HepG2 (cell line): ENCODE data around the gene PNKP. TPM values are rescaled to one million over a fixed set of nuclear protein-coding genes. Genes with fewer than 3 reads are reported as not detected.

Experiments used
- ATAC-seq: fragments of 200-7000 bp; cut with Tn5 transposase; 3 replicates; pipeline ENCODE4 v1.9.1; 2020; ENCODE audit warnings: mild to moderate bottlenecking, moderate library complexity
- BruUV-seq: library from RNA; stranded (reverse); fragments of 400-500 nt; replicated peaks from 2 replicates; lab custom pipeline; 2021; lab: Mats Ljungman, UMichigan
- CTCF ChIA-PET: fragments of 300-600 bp; formaldehyde crosslinking; extraction: SDS; loops from one replicate; lab custom pipeline; 2021; ENCODE audit warnings: low total read pairs, inconsistent platforms, low intra/inter-chr PET ratio; lab: Yijun Ruan, JAX
- POLR2A ChIA-PET: fragments of 350-600 bp; sonication (Branson Sonifier 250); formaldehyde crosslinking; loops from one replicate; lab custom pipeline; 2020; ENCODE audit warnings: antibody characterized with exemption, inconsistent platforms; lab: Yijun Ruan, JAX
- DNase-seq: peaks from one replicate; pipeline ENCODE4 v3.0.0-alpha.2; 2015; ENCODE audit warnings: low spot score
- FAIRE-seq: peaks from 3 replicates; lab custom pipeline; 2011; peaks lifted over from hg19 to GRCh38; lab: Jason Lieb, UNC
- H2AFZ ChIP-seq: one replicate; pipeline ENCODE4 v1.6.1; 2011; ENCODE audit warnings: low read length, inconsistent platforms
- H3K27ac ChIP-seq: fragments of 300-600 bp; 3 replicates; pipeline ENCODE4 v1.8.0; 2011; ENCODE audit warnings: mixed run types, mild to moderate bottlenecking, mixed read lengths, low read length, inconsistent platforms; ENCODE audit not compliant: insufficient read depth; ENCODE audit errors: extremely low read length
- H3K27me3 ChIP-seq, 2 experiments: fragments of 200-600 bp in 1 of 2; 2 replicates in 1 of 2; 3 replicates in 1 of 2; pipeline versions ENCODE4 v1.6.0 to v1.8.0; 2011; ENCODE audit warnings: low read length in 2 of 2, mild to moderate bottlenecking in 2 of 2, moderate library complexity in 2 of 2, inconsistent platforms in 1 of 2; ENCODE audit not compliant: insufficient read depth in 2 of 2, control insufficient read depth in 1 of 2
- H3K36me3 ChIP-seq, 2 experiments: fragments of 200-600 bp in 1 of 2; replicated peaks in 1 of 2; 2 replicates in 1 of 2; 3 replicates in 1 of 2; pipeline versions ENCODE4 v1.5.1 to v1.8.0; 2011; ENCODE audit warnings: low read length in 2 of 2, inconsistent platforms in 1 of 2; ENCODE audit not compliant: insufficient read depth in 2 of 2, control insufficient read depth in 1 of 2
- H3K4me1 ChIP-seq: 2 replicates; pipeline ENCODE4 v1.5.1; 2012; ENCODE audit warnings: low read length, inconsistent platforms; ENCODE audit not compliant: insufficient read depth
- H3K4me2 ChIP-seq: 2 replicates; pipeline ENCODE4 v1.6.0; 2011; ENCODE audit warnings: low read depth, low read length, inconsistent platforms
- H3K4me3 ChIP-seq, 3 experiments: fragments of 200-600 bp in 1 of 3; sonication (generic), shearing (Covaris generic) in 1 of 3; replicated peaks in 1 of 3; 2 replicates each; pipeline ENCODE4 v1.5.1; 2011 to 2016; ENCODE audit warnings: low read length in 3 of 3, inconsistent platforms in 2 of 3, low read depth in 2 of 3, mild to moderate bottlenecking in 2 of 3, control low read depth in 1 of 3, mixed read lengths in 1 of 3; ENCODE audit not compliant: insufficient read depth in 1 of 3
- H3K79me2 ChIP-seq: one replicate; pipeline ENCODE4 v1.6.1; 2011; ENCODE audit warnings: low read length, inconsistent platforms; ENCODE audit not compliant: insufficient read depth
- H3K9ac ChIP-seq: 2 replicates; pipeline ENCODE4 v1.6.0; 2011; ENCODE audit warnings: mild to moderate bottlenecking, low read depth, low read length, inconsistent platforms; ENCODE audit not compliant: insufficient read depth
- H3K9me3 ChIP-seq: 2 replicates; pipeline ENCODE4 v1.5.1; 2012; ENCODE audit warnings: mild to moderate bottlenecking, low read length
- H4K20me1 ChIP-seq: 2 replicates; pipeline ENCODE4 v1.6.0; 2011; ENCODE audit warnings: inconsistent platforms, mild to moderate bottlenecking, low read length, moderate library complexity; ENCODE audit not compliant: insufficient read depth
- ETV5 ChIP-seq: IDR thresholded peaks from 2 replicates; pipeline ENCODE4 v1.6.1; 2018; ENCODE audit warnings: missing biosample characterization, missing genetic modification reagents, inconsistent platforms, borderline replicate concordance
- MIER3 ChIP-seq: IDR thresholded peaks from 2 replicates; pipeline ENCODE4 v1.6.1; 2016; ENCODE audit warnings: missing compliant biosample characterization, borderline replicate concordance
- NFATC3 ChIP-seq: sonication (generic); formaldehyde crosslinking; IDR thresholded peaks from 2 replicates; pipeline ENCODE4 v1.5.1; 2020; ENCODE audit warnings: mild to moderate bottlenecking, missing genetic modification reagents
- NFYB ChIP-seq: sonication (generic); formaldehyde crosslinking; IDR thresholded peaks from 2 replicates; pipeline ENCODE4 v1.4.0; 2020; ENCODE audit warnings: missing genetic modification reagents
- TEAD2 ChIP-seq: sonication (generic); formaldehyde crosslinking; IDR thresholded peaks from 2 replicates; pipeline ENCODE4 v1.9.0; 2021; ENCODE audit warnings: missing genetic modification reagents
- ZMYM4 ChIP-seq: sonication (generic); formaldehyde crosslinking; IDR thresholded peaks from 2 replicates; pipeline ENCODE4 v1.8.1; 2023; ENCODE audit warnings: mild to moderate bottlenecking, missing genetic modification reagents
- ZNF253 ChIP-seq: sonication (generic); formaldehyde crosslinking; IDR thresholded peaks from 2 replicates; pipeline ENCODE4 v1.8.0; 2022; ENCODE audit warnings: mild to moderate bottlenecking, missing genetic modification reagents, borderline replicate concordance
- ZNF256 ChIP-seq: sonication (generic); formaldehyde crosslinking; conservative IDR thresholded peaks from 2 replicates; pipeline ENCODE4 v1.4.0; 2020; ENCODE audit warnings: missing genetic modification reagents
- ZNF337 ChIP-seq: sonication (generic); formaldehyde crosslinking; IDR thresholded peaks from 2 replicates; pipeline ENCODE4 v1.5.1; 2020; ENCODE audit warnings: missing genetic modification reagents, low read depth, mild to moderate bottlenecking, borderline replicate concordance
- ZNF775 ChIP-seq: sonication (generic); formaldehyde crosslinking; IDR thresholded peaks from 2 replicates; pipeline ENCODE4 v1.4.0; 2020; ENCODE audit warnings: missing genetic modification reagents, mild to moderate bottlenecking, moderate library complexity, borderline replicate concordance
- WGBS: methylation state at CpG from one replicate; pipeline ENCODE4 v1.1.6; 2017; ENCODE audit warnings: low lambda C conversion rate; 5-methylcytosine and 5-hydroxymethylcytosine counted together
- in situ Hi-C: cut with HindIII; loops from 2 replicates; pipeline ENCODE4 v1.10.0; 2017; ENCODE audit warnings: low pct_unique_long_range_greater_than_20kb; ENCODE audit not compliant: extremely low pct_ligation_motif_present
- intact Hi-C: fragments of 100-400 bp; cut with micrococcal nuclease; formaldehyde crosslinking; loops from one replicate; pipeline ENCODE4 v1.10.0; 2022; ENCODE audit not compliant: unreplicated experiment
- polyA plus RNA-seq, 8 experiments: library from polyadenylated mRNA; depleted of rRNA in 3 of 8; stranded (reverse) in 7 of 8; unstranded in 1 of 8; fragments of >200 nt; fragmentation: Illumina TruSeq in 4 of 8; extraction: Trizol in 4 of 8; gene quantifications; 2 replicates each; pipeline versions ENCODE4 v1.2.1 to v1.2.3, GENCODE V29; 2011 to 2016; ENCODE audit warnings: low read depth in 4 of 8, missing spikeins in 1 of 8, mixed read lengths in 1 of 8; ENCODE audit not compliant: insufficient read depth in 1 of 8
- total RNA-seq, 5 experiments: library from RNA; depleted of rRNA; stranded (reverse); fragments of >200 nt; fragmentation: Illumina TruSeq; extraction: Trizol; gene quantifications; 2 replicates each; pipeline ENCODE4 v1.2.3, GENCODE V29; 2016; ENCODE audit warnings: low read depth in 1 of 5
- TF ChIP-seq, protein P1 (sequence below): sonication (generic); formaldehyde crosslinking; IDR thresholded peaks from 2 replicates; pipeline ENCODE4 v1.5.0; 2020; ENCODE audit warnings: mild to moderate bottlenecking, low read depth, missing genetic modification reagents, borderline replicate concordance
- TF ChIP-seq, protein P2 (sequence below): IDR thresholded peaks from 2 replicates; pipeline ENCODE4 v1.6.1; 2016; ENCODE audit warnings: mild to moderate bottlenecking
- TF ChIP-seq, protein P3 (sequence below): IDR thresholded peaks from 2 replicates; pipeline ENCODE4 v1.6.1; 2018; ENCODE audit warnings: missing genetic modification reagents

Gene PNKP
- total and polyA plus RNA-seq, 2 of the 13 experiments (the other 11 are each of a cell fraction or from before 2014, with no cell fraction given) = 12.7 to 27.1 TPM

DNA sequence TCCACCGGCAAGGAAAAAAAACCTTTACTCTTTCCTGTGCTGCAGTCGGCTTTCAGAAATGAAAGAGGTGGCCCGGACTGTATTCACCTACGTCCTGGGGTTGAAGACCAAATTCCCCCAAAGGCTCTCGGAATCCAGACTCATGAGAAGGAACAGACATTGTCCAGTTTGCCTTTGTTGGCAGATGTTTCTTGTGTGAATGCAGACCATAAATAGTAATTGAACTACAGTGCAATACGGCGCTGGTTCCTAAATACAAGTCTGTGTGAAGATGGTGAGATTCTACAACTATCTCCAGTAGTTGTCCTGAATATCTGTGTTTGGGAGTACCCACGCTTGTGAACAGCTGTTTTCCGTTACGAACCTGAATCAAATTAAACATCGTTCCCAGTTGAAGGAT is 27.7 kb downstream of the PNKP start:
- H3K9me3 ChIP-seq = no peaks in the 10 kb centered on the region
- no peak for ATAC-seq
- no peak for DNase-seq
- WGBS = 96% methylated on average over 11 of the region's 11 CpGs
- no TSS peak for BruUV-seq
- POLR2A ChIA-PET = no interaction called here
- H4K20me1 ChIP-seq = no peaks in the 10 kb centered on the region
- in situ Hi-C loops = no loop called here
- H3K4me1 ChIP-seq = peaks cover 10% of the 10 kb centered on the region
- H2AFZ ChIP-seq = no peak overlapping the region
- TF ChIP-seq MIER3 (CRISPR knock-in tag) (no peak), ETV5 (CRISPR knock-in tag) (no peak), ZNF253 (no peak), TEAD2 (no peak), ZMYM4 (CRISPR knock-in tag) (no peak), NFATC3 (CRISPR knock-in tag) (no peak), NFYB (CRISPR knock-in tag) (no peak), ZNF256 (CRISPR knock-in tag) (no peak), ZNF337 (CRISPR knock-in tag) (no peak), ZNF775 (CRISPR knock-in tag) (no peak)
- TF ChIP-seq, protein P1, sequence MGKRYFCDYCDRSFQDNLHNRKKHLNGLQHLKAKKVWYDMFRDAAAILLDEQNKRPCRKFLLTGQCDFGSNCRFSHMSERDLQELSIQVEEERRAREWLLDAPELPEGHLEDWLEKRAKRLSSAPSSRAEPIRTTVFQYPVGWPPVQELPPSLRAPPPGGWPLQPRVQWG = no peak
- TF ChIP-seq, protein P2, sequence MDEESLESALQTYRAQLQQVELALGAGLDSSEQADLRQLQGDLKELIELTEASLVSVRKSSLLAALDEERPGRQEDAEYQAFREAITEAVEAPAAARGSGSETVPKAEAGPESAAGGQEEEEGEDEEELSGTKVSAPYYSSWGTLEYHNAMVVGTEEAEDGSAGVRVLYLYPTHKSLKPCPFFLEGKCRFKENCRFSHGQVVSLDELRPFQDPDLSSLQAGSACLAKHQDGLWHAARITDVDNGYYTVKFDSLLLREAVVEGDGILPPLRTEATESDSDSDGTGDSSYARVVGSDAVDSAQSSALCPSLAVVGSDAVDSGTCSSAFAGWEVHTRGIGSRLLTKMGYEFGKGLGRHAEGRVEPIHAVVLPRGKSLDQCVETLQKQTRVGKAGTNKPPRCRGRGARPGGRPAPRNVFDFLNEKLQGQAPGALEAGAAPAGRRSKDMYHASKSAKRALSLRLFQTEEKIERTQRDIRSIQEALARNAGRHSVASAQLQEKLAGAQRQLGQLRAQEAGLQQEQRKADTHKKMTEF (CRISPR knock-in tag) = no peak
- TF ChIP-seq, protein P3, sequence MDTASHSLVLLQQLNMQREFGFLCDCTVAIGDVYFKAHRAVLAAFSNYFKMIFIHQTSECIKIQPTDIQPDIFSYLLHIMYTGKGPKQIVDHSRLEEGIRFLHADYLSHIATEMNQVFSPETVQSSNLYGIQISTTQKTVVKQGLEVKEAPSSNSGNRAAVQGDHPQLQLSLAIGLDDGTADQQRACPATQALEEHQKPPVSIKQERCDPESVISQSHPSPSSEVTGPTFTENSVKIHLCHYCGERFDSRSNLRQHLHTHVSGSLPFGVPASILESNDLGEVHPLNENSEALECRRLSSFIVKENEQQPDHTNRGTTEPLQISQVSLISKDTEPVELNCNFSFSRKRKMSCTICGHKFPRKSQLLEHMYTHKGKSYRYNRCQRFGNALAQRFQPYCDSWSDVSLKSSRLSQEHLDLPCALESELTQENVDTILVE (CRISPR knock-in tag) = no peak
- TF ChIP-seq, all 625 proteins: peak for 0
- no peak overlapping the region for H3K27ac ChIP-seq
- no peak for FAIRE-seq
- no peak overlapping the region for H3K4me3 ChIP-seq
- CTCF ChIA-PET = no interaction called here
- no peak overlapping the region for H3K9ac ChIP-seq
- H3K36me3 ChIP-seq = peaks cover 15 to 36% of the 10 kb centered on the region in 2 experiments; a peak in 4 of 5 replicates
- no peaks in the 10 kb centered on the region for H3K27me3 ChIP-seq
- H3K79me2 ChIP-seq = no peaks in the 10 kb centered on the region
- intact Hi-C loops = no loop called here
- no peak overlapping the region for H3K4me2 ChIP-seq
